ENCODE measurements around the gene MRC2. TPM values are rescaled to one million over a fixed set of nuclear protein-coding genes. Genes with fewer than 3 reads are reported as not detected.

The MRC2 gene
- polyA plus RNA-seq, 1 experiment: 271 TPM

DNA sequence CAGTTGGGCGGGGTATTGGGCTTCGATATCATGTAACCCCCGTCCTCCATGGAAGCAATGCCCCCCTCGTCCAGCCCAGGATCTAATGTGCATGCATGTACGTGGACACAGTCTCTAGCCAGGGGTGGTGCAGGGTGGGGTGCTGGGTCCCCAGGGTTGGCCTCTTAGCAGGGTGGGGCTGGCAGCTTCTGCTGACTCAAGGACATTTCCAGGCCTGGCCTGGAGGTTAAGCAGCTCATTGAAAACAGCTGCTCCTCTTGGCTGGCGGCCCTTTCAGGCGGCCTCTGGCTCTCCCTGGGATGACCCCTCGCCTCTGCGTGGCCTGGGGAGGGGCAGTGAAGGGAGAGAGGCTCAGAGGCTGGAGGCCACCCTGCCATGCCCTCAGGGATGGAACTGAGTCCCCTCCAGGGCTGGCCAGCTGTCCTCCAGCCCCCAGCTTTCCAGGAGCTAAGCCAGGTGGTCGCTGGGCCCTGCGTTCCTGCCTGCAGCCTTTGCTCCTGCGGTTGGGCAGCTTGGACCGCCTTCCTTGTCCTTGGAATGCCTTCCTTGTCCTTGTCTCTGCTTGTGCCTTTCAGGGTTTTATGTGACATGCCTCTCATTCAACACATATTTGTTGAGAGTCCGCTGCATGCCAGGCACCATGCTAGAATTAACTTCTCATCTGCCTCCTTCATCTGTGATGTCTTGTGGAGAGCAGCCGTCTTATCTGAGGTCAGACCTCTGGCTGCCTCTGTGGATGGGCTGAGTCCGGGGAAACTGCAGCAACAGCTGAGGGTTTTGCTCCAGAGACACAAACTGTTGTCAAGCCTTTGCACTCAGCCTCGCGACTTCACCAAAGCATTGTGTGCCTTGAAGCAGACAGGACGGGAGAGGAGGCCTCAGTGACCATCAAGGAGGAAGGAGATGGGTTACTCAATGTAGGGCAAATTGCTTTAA lies 26.6 kb downstream of the MRC2 start:
- POLR2A ChIA-PET: no interaction called here
- CTCF ChIA-PET: interaction anchor here (1.0 to 1.3 kb wide), 2 partner anchors 12 to 25 kb away, joined by 3 to 4 read pairs; no protein-coding TSS in a partner anchor
- H3K4me3 ChIP-seq (ENCODE audit: low read depth, low read length): no peak overlapping the region
- DNase-seq (ENCODE audit: low read depth): peak; percentile 62
- H3K36me3 ChIP-seq (ENCODE audit: control insufficient read depth, insufficient read depth, low read length): peaks cover 8% of the 10 kb centered on the region
- TF ChIP-seq, protein P1, sequence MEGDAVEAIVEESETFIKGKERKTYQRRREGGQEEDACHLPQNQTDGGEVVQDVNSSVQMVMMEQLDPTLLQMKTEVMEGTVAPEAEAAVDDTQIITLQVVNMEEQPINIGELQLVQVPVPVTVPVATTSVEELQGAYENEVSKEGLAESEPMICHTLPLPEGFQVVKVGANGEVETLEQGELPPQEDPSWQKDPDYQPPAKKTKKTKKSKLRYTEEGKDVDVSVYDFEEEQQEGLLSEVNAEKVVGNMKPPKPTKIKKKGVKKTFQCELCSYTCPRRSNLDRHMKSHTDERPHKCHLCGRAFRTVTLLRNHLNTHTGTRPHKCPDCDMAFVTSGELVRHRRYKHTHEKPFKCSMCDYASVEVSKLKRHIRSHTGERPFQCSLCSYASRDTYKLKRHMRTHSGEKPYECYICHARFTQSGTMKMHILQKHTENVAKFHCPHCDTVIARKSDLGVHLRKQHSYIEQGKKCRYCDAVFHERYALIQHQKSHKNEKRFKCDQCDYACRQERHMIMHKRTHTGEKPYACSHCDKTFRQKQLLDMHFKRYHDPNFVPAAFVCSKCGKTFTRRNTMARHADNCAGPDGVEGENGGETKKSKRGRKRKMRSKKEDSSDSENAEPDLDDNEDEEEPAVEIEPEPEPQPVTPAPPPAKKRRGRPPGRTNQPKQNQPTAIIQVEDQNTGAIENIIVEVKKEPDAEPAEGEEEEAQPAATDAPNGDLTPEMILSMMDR (IDR thresholded peaks at IDR 0.05; ENCODE audit: insufficient read depth, low read depth, low read length): no peak; the same call in 1 of the 2 replicates
- no peaks in the 10 kb centered on the region for H3K27me3 ChIP-seq (ENCODE audit: control insufficient read depth, insufficient read depth, low read length)

DNA sequence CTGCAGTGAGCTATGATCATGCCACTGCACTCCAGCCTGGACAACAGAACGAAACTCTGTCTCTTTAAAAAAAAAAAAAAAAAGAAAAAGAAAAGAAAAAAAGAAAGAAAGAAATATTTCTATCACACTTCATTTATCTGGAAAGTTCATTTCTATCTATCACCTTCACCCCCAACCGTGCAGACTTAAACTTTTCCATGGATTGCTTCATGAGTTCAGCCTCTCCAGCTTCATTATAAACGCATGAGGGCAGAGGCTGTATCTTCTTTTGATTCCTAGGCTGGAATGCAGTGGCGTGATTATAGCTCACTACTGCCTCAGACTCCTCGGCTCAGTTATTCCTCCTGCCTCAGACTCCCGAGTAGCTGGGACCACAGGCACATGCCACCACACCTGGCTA lies 28.2 kb downstream of the MRC2 start:
- CTCF ChIA-PET: interaction anchor here (1.3 kb wide), 1 partner anchor 24 kb away, joined by 3 read pairs; no protein-coding TSS in a partner anchor
- Histone ChIP-seq H3K27me3 (ENCODE audit: control insufficient read depth, insufficient read depth, low read length) (no peaks in the 10 kb centered on the region), H3K4me3 (ENCODE audit: low read depth, low read length) (no peak overlapping the region), H3K36me3 (ENCODE audit: control insufficient read depth, insufficient read depth, low read length) (peaks cover 8% of the 10 kb centered on the region)
- no peak for DNase-seq (ENCODE audit: low read depth)
- TF ChIP-seq, protein P1 (IDR thresholded peaks at IDR 0.05; ENCODE audit: insufficient read depth, low read depth, low read length): no peak
- POLR2A ChIA-PET: no interaction called here

DNA sequence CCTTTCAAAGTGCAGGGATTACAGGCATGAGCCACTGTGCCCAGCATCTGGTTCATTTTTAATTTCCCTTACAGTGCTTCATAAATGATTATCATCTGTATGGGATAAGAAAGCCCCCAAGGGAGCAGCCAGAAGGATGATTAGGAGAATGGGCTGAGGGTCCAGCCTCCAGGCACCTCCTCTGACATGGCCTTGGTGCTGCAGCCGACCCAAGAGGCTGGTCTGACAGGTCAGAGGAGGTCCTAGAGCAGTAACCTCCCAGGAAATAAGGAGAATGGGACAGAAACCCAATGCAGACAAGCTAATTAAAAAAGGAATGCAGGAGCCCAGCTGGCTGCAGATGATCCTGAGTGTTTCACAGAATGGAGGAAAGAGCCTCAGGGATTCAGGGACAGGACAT lies 29.0 kb downstream of the MRC2 start:
- Histone ChIP-seq H3K4me3 (ENCODE audit: low read depth, low read length) (no peak overlapping the region), H3K36me3 (ENCODE audit: control insufficient read depth, insufficient read depth, low read length) (peaks cover 8% of the 10 kb centered on the region), H3K27me3 (ENCODE audit: control insufficient read depth, insufficient read depth, low read length) (no peaks in the 10 kb centered on the region)
- TF ChIP-seq, protein P1 (IDR thresholded peaks at IDR 0.05; ENCODE audit: insufficient read depth, low read depth, low read length): no peak
- ChIA-PET CTCF (interaction anchor here (0.8 to 0.9 kb wide), 2 partner anchors 16 to 103 kb away, joined by 3 to 4 read pairs; no protein-coding TSS in a partner anchor), POLR2A (no interaction called here)
- DNase-seq (ENCODE audit: low read depth): no peak

DNA sequence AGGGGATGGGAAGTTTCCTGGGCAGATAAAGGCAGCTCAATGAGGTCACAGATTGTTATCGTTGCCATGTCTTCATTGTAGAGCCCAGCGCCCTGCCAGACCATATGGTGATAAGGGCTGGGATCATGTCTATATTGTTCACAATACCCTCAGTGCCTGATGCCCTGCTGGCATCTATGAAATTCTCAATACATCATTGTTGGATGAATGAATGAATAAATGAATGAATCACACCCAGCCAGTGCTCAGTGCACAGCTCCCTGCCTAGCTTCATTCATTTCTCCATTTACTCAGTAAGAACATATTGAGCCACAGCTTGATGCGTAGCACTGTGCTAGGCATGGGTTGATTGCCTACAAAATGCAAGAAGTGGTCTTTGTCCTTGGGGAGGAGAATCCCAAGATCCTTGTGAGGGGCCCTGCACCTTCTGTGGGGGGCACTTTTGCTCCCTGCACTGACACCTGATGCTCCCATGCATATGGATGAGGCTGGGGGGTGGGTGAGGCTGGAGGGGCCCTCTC lies 29.7 kb downstream of the MRC2 start:
- POLR2A ChIA-PET: no interaction called here
- no peak for DNase-seq (ENCODE audit: low read depth)
- CTCF ChIA-PET: interaction anchor here (0.8 to 0.9 kb wide), 3 partner anchors 15 to 104 kb away, joined by 3 to 4 read pairs (median 3); no protein-coding TSS in a partner anchor

More for the DNA sequence above, 29.7 kb downstream of the MRC2 start:
- TF ChIP-seq, protein P1 (IDR thresholded peaks at IDR 0.05; ENCODE audit: insufficient read depth, low read depth, low read length): no peak
- Histone ChIP-seq H3K36me3 (ENCODE audit: control insufficient read depth, insufficient read depth, low read length) (peaks cover 8% of the 10 kb centered on the region), H3K4me3 (ENCODE audit: low read depth, low read length) (no peak overlapping the region), H3K27me3 (ENCODE audit: control insufficient read depth, insufficient read depth, low read length) (no peaks in the 10 kb centered on the region)

Data from BJ (cell line).